HG03196 (cell line): Measurements from ENCODE around the gene NPB.

Experiments
- ATAC-seq: cut with Tn5 transposase; IDR thresholded peaks from one replicate; pipeline ENCODE4 v1.9.1; 2021; ENCODE audit not compliant: unreplicated experiment

NPB gene

DNA sequence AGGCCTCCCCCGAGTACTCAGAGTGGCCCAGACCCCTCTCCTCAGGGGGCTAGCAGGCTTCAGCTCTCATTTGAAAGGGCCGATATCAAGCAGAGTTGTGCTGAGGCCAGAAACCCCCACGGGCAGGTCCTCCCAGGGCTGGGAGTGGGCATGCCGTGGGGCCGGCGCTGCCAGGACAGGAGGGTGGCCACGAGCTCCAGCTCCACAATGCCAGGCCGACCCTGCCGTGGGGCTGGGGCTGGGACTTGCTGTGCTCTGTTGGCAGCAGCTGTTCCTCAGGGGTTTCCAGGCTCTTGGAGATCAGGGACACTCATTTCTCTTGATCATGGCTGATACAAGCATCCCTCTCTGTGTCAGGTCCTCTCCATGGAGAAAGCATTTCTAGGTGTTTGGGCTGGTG, 3.2 kb upstream of the NPB start:
- ATAC-seq, result no peak

DNA sequence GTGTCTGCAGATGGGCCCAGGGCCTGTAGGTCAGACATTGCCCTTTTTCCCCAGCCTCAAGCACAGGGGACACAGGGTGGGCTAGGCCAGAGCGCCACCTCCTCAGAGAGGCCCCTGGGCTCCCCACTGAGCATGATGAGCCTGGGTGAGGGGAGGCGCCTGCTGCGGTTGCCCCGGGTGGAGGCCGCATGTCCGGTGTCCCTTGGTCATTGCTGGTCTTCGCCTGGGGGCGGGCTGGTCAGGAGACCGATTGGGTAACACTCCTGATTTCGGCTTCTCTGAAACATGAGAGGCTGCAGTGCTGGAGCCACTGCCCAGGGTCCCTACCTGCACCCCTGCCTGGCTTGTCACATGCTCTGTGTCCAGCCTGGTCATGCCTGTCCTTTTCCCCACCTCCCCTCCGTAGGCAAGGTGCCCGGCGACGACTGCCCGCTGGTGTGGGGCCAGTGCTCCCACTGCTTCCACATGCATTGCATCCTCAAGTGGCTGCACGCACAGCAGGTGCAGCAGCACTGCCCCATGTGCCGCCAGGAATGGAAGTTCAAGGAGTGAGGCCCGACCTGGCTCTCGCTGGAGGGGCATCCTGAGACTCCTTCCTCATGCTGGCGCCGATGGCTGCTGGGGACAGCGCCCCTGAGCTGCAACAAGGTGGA, 2.4 kb upstream of the NPB start:
- no peak for ATAC-seq

DNA sequence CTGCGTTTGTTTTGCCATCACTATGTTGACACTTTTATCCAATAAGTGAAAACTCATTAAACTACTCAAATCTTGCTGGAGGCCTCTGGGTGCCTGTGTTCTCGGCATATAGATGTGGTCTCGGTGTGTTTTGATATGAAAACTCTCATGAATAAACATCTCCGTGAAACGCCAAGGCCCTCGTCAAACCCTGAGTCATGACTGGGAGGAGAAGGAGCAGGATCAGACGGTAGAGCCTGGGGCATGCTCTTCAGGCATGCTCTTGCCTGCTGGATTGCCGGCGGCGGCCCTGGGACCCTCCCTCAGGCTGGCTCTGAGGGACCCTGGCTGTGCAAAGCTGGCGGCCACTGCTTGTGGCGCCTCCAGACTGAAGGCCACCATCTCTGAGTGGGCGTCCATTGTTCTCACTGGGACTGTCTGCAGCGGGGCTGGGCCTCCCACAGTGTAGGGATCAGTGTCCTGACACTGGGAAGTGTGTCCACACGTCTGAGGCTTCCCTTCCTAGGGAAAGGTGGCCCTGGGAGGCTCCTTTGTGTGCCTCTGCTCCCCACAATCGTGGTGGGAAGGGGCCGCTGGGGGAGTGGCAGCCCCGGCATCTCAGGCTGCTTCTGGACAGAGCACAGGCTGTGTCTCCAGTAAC, 1.7 kb upstream of the NPB start:
- no peak for ATAC-seq

DNA sequence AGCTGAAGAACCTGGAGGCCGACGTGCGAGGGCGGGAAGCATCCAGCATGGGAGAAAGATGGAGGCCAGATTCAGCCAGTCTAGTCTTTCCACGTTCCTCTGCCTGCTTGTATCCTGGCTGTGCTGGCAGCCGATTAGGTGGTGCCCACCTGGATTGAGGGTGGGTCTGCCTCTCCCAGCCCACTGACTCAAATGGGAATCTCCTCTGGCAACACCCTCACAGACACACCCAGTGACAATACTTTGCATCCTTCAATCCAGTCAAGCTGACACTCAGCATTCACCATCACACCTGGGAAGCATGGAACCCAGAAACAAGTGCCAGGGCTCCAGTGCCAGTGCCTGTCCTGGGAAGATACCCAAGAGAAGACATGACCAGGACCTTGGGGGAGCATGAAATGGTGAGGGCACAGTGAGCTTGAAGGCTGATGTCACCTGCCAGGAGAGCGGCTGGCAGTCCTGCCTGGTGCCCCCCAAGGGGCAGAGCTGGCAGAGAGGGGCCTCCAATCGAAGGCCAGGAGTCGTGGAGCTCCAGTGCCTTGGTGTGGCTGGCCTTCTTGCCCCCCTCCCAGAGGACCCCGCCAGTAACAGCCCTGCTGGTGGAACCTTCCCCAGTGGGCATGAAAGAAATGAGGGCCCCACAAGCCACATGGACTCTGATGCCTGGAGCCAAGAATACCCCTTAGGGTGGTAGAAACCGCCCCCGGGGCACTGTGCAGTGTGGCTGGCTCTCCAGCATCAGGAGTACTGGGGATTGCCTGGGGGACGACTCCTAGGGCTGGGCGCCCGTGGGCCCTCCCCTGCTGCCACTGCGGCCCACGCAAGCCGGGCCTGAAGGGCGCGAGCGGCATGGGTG, 643 bp upstream of the NPB start:
- ATAC-seq, result no peak

DNA sequence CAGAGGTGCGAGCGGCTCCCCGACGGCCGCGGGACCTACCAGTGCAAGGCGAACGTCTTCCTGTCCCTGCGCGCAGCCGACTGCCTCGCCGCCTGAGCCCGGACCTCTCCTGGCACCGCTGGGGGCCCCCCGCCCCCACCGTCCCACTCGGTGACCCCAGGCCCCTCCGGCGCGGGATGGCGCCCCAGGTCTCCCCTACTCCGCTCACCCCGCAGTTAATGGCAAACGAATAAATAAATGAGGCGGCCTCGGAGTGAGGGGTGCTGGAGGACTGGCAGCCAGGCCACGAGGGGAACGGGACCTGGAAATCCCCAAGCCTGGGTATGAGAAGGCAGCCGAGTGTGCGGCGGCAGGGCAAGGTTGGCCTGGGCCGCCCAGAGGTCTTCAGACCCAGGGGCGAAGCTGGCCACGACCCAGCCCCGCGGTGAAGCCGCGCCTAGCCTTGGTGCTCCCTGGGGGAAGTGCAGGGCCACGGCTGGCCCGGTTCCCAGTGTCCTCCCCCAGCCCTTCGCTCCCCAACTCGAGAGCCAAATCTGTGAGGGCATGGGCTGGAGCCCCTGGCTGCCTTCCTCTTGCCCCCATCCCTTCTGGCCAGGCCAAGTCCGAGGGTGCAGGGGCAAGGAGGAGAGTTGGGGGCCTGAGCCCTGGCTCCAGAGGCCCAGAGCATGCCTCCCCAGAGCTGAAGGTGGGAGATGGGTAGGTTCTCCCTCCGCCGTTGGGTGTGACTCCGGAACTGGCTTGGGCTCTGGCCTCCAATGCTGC, 796 bp downstream of the NPB start:
- ATAC-seq, result no peak

DNA sequence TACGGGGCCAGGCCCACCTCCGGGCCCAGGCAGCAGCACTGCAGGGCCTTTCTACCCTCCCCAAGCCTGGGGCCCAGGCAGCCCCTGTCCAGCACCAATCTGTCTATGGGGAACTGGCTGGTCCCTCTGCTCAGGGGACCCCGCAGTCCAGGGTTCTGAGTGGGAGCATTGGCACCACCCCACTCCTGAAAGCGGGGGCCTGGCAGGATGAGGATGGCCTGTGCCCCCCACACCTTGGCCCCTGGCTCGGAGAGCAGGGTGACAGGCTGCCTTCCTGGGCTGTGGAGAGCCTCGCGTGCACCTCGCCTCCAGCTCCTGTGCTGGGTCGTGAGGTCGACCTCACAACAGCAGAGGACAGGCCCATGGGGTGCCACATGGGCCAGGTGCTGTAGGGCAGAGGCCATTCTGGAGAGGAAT, 1.4 kb downstream of the NPB start:
- no peak for ATAC-seq

DNA sequence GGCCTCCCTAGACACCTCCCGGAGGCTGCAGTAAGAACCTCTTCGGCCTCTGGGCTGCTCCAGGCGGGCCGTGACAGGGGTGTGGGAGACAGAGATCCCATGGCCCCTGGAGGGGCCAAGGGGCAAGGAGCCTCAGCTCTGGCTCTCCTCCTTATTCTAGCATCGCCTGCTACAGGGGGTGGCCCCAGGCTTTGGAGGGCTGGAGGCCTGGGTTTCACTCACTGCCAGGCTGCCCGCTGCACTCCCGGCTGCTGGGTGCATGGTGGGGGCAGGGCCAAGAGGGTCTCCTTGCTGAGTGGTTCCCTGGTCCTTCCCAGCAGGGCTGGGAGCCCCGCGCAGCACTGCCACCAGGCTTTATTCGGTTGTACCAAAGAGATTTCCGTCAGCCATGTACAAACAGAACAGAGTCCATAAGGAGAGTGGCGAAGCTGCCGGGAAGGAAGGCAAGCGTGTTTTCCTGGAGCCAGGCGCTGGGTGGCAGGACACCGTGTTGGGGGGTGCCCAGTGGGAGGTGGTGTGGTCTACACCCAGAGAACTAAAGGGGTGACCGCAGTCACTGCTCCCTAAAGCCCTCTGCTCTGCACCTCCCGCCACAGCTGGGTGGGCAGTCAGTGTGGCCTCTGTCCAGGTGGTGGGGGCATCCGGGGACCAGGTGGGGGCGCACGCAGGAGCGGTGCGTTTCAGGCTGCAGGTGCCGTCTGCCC, 2.0 kb downstream of the NPB start:
- ATAC-seq, result no peak

DNA sequence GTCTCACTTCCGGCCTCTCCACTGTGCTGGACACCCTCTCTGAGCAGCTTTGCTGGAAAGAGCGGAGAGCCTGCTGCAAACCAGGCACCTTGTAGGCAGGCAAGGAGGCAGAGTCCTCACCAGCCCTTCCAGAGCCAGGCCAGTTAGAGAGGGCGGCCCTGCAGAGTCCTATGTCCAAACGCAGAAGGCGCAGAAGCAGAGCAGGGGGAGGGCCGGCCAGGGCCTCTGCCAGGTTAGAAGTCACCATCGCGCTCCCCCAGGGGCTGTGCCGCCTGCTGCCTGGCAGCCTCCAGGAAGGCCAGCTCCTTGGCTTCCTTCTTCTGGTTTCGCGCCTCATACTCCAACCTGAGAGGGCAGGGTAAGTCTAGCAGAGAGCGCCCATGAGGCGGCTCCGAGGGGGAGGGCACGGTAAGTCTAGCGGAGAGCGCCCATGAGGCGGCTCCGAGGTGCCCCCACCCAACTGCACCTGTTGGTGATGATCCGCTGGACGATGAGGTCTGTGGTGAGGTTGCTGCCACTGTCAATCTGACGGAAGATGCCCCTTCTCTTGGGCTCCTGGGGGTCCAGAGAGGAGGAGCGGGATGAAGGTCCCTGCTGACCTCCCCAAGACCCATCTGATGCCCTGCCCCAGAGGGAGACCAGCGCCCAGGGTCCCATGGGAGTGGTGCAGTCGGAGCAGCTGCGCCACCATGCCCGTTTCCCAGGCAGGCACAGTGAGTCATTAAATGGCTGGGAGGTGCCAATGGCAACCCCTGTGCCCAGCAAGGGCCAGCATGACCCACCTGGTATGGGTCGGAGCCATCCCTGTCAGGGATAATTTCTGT, 2.8 kb downstream of the NPB start:
- ATAC-seq, result no peak

DNA sequence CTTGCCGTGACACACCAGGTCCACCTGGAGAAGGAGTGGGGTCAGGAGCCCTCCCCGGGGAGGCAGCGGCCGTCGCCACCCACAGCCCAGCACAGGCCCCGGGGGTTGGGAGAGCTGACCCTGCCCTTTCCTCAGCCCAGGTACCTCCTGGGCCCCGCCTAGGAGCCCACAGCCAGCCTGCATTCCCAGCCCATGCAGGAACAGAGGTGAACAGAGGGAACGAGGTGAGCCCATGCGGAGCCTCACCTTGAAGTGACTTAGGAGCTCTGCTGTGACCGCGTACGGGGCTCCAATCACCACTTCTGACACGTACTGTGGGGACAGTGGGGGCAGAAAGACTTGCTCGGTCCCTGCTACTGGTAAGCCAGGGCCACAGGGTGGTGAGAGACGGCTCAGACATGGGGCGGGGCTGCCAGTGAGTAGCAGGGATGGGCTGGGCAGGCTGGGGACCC, 3.4 kb downstream of the NPB start:
- no peak for ATAC-seq

DNA sequence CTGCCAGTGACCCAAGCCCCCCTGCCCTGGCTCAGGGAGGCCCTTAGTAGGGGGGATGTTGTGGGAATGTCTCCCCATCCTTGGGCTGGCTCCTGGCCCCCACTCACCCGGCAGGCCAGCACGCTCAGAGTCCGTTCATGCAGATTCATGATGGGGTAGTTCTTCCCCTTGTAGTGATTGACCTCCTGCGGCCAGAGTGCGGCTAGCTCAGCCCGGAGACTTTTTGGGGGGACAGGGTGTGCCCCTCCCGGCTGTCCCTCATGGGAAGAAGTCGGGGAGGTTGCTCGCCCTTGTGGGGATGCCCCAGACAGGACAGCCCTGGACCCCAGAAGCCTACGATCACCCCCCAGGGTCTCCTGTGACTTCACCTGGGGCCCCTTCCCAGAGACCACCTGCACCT, 4.0 kb downstream of the NPB start:
- ATAC-seq, result no peak

DNA sequence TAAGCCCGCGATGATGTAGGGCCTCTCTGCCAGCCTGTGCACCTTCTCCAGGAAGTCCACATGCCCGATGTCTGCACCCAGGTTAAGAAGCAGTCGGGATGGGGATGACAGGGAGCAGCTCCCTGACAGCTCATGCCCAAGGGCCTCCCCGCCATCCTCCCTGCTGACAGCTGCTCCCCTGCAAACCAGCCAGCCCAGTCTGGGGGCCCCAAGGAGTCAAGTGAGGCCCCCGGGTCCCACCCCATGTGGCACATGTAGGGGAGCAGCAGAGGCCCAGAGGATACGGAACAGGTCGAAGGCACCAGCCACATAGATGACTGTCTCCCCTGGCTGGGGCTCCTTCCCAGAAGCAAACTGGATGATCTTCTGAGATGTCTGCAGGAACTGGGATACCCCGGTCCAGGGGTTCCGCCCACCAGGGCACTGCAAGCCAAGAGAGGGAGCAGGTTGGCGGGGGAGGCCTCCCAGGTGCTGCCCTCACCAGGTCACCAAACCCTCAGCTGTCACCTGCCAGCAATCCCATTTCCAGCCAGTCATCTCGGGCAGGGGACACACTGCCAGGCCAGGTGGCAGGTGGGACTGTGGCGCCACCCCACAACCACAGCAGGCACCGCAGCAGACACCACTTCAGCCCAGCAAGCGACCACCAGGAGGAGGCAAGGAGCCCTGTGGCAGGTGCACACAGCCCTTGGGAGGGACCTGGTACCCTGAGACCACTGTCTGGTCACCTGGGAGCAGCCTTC, 4.6 kb downstream of the NPB start:
- ATAC-seq, result no peak

DNA sequence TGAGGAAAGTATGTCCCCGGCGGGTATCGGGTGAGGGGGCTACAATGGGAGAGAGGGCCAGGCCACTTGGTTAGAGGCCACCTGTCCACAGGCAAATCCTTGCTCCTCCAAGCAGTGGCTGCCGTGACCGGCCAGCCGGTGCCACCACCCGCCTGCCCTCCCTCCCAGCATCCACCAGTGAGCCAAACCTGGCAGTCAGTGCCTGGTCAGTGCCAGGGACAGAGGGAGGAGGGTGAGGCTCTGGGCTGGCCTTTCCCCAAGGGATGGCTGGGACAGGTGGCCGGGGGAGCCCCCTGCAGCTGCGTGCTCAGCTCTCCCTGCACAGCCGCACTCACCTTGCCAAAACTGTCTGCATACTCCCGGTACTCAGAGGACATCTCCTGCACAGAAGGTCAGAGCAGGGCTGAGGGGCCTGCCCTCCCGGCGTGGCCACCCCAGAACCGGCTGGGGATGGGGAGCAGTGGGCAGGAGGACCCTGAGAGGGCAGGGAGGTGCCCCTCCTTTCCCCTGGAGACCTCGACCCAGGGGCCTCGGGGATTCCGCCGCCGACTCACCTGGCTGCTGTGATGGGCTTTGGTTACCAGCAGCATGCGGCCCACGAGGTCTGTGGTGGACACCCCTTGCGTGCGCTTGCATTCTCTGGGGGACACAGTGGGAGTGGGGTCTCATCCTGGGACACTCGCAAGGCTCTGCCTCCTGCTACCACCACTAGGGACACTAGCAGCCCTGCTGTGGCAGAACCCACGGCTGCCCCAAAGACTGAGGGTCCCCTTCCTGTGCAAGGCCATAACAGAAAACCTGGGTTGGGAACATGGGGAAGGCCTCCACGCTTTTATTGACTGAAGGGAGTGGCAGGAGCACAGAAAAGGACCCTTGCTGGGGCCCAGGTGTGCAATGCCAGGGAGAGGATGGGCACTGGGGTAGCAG, 5.4 kb downstream of the NPB start:
- ATAC-seq, result no peak

DNA sequence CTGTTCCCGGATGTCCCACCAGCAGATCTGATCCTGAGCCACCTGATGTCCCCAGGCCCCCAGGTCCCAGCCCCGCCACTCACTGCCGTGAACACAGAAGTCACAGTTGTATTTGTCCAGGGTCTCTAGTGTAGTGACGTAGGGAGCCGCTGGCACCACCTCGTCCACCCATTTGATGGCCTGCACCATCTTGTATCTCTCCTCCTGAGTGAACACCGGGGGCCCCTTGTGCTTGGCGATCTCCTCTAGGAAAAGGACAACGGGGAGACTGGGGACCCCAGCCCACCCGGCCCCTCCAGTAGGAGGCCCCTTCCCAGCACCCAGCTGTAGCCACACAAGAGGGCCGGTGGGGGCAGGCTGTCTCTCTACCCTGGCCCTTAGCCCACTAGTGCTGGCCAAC, 6.8 kb downstream of the NPB start:
- ATAC-seq, result no peak

DNA sequence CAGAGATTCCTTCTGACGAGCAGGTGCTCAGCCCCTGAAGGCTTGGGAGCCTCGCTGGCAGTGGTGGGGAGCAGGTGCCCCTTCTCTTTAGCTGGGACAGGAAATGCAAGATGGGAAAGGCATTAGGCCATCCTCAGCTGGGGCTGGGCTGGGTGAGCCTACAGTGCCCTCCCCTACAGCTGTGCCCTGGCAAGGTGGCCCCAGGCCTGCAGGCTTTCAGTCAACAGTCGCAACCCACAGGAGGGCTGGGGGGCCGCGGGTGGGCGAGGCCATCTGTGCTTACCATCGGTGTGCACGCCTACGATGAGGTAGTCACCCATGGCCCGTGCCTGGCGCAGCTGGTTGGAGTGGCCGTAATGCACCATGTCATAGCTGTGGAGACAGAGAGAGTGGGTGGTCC, 7.2 kb downstream of the NPB start:
- ATAC-seq, result no peak

DNA sequence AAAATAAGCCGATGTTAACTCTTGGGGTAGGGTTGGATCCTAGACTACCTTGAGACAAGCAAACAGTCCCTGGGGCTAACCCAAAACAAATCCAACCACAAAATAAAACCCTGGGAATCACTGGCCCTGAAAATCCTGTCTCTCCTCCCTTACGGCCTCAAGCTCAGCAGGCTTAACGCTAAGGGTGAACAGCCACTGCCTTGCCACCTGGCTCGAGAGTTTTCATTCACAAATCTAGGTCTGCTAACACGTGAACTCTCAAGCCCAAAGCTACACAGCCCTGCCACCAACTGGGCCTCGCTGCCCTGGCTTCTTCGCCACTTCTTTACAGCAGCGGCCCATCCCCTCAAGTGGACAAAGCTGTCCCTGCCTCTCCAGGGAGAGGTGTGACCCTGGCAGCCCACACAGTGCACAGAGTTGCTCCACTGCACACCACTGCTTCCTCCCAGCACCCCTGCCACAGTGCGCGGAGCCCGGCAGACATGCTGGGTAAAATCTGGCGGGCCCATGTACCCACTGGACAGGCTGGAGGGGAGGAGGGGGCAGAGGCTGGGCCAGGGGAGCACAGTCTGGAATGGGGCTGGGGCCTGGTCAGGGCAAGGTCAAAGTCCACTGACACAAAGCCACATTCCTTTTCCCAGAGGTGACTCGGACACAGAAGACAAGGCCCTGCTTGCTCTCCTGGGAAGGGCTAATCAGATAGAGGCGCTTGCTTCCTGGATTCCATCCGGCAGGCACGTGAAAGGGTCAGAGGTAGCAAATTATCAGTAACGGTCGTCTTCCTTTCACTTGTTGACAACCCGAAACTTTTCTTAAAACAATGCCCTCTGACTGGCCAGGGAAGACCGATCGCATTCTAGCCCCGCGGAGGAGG, 8.2 kb downstream of the NPB start:
- ATAC-seq, result no peak

DNA sequence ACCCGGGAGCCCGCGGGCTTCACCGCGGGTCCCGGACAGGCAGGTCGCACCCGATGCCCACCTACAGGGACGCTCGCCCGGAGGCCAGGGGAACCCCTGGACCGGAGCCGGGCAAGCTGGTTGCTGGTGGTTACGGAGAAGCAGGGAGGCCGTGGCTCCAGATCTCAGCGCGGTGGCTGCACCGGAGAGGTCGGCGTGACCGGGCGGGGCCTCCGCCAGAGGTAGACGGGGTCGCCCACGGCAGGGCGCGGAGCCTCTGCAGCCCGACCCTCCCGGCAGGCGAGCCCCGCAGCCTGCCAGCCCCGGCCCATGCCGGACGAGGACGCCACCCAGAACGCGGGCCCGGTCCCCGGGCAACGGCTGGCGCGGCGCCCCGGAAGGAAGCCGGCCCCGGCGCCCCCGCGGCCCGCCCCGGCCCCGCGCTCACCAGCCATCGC, 8.8 kb downstream of the NPB start:
- peak; percentile 21 for ATAC-seq
